Measurements from ENCODE around the gene LYRM1.

GRCh38 chr16:20871258-20871657, 29.3 kb upstream of the LYRM1 start:
- no peak for TF ChIP-seq POLR2A (IDR thresholded peaks at IDR 0.05)
- TF ChIP-seq, protein P1, sequence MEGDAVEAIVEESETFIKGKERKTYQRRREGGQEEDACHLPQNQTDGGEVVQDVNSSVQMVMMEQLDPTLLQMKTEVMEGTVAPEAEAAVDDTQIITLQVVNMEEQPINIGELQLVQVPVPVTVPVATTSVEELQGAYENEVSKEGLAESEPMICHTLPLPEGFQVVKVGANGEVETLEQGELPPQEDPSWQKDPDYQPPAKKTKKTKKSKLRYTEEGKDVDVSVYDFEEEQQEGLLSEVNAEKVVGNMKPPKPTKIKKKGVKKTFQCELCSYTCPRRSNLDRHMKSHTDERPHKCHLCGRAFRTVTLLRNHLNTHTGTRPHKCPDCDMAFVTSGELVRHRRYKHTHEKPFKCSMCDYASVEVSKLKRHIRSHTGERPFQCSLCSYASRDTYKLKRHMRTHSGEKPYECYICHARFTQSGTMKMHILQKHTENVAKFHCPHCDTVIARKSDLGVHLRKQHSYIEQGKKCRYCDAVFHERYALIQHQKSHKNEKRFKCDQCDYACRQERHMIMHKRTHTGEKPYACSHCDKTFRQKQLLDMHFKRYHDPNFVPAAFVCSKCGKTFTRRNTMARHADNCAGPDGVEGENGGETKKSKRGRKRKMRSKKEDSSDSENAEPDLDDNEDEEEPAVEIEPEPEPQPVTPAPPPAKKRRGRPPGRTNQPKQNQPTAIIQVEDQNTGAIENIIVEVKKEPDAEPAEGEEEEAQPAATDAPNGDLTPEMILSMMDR (IDR thresholded peaks at IDR 0.05), result no peak

All from testis (tissue), 2 donors.